GM21723 (cell line): Measurements from ENCODE around the gene CD84.
"Not testable (repeated sequence)": the region's sequence is repeated elsewhere in the genome, so short reads cannot be mapped to it uniquely, and the experiment has no call there.

Experiments
- ATAC-seq: cut with Tn5 transposase; IDR thresholded peaks from one replicate; pipeline ENCODE4 v1.9.1; 2021; ENCODE audit warnings: mild to moderate bottlenecking, moderate library complexity; ENCODE audit not compliant: unreplicated experiment

CD84 gene

GRCh38 chr1:160542303-160542945, 36.9 kb downstream of the CD84 start:
- ATAC-seq = no peak

- ATAC-seq = no peak
These were observed 37.5 kb downstream of the CD84 start for GRCh38 chr1:160541622-160542302.

- no peak for ATAC-seq
These were observed 38.5 kb downstream of the CD84 start for GRCh38 chr1:160540859-160541233.

GRCh38 chr1:160539990-160540858, 39.1 kb downstream of the CD84 start:
- peak; percentile 95 for ATAC-seq

- ATAC-seq = no peak
These were observed 39.7 kb downstream of the CD84 start for GRCh38 chr1:160539684-160539989.

GRCh38 chr1:160538985-160539651, 40.2 kb downstream of the CD84 start:
- ATAC-seq = no peak

- ATAC-seq = no peak
These were observed 41.3 kb downstream of the CD84 start for GRCh38 chr1:160537714-160538665.

- ATAC-seq = no peak
These were observed 44.3 kb downstream of the CD84 start for GRCh38 chr1:160534823-160535605.

- not testable (repeated sequence) for ATAC-seq
These were observed 46.8 kb downstream of the CD84 start for GRCh38 chr1:160532557-160532813.

- ATAC-seq = not testable (repeated sequence)
These were observed 47.3 kb downstream of the CD84 start for GRCh38 chr1:160531809-160532556.

- not testable (repeated sequence) for ATAC-seq
These were observed 49.8 kb downstream of the CD84 start for GRCh38 chr1:160529401-160529952.

GRCh38 chr1:160523789-160524188, 55.5 kb downstream of the CD84 start:
- ATAC-seq = not testable (repeated sequence)

GRCh38 chr1:160522622-160523345, 56.5 kb downstream of the CD84 start, which contains the start of gene SLAMF6:
TSS of gene SLAMF6 (minus strand) at chr1:160523255. CDS start at chr1:160523192, 63 bp downstream.
- ATAC-seq = peak; percentile 42

- no peak for ATAC-seq
These were observed 57.2 kb downstream of the CD84 start for GRCh38 chr1:160522136-160522535.

- ATAC-seq = no peak
These were observed 57.7 kb downstream of the CD84 start for GRCh38 chr1:160521554-160521953.

GRCh38 chr1:160520999-160521398, 58.3 kb downstream of the CD84 start:
- no peak for ATAC-seq

GRCh38 chr1:160520582-160520981, 58.7 kb downstream of the CD84 start:
- ATAC-seq = no peak
